ENCODE data around the gene PPM1K. TPM values are rescaled to one million over a fixed set of nuclear protein-coding genes. Genes with fewer than 3 reads are reported as not detected.

The PPM1K gene
- polyA plus RNA-seq, 1 donor from 2014 or later = 177 TPM

- no peaks in the 10 kb centered on the region for H3F3A ChIP-seq (ENCODE audit: insufficient read depth, low read length, poor library complexity, severe bottlenecking)
- no peak overlapping the region for H3K27ac ChIP-seq (ENCODE audit: low read length)
- H3K9me3 ChIP-seq (ENCODE audit: low read length) = no peaks in the 10 kb centered on the region
- H3K4me3 ChIP-seq (ENCODE audit: low read length) = no peak overlapping the region
- no peak overlapping the region for H3K9ac ChIP-seq (ENCODE audit: low read length)
- H3K79me2 ChIP-seq (replicated peaks; ENCODE audit: insufficient read depth, low read length) = no peaks in the 10 kb centered on the region
- no peaks in the 10 kb centered on the region for H3K9me2 ChIP-seq (ENCODE audit: insufficient read depth, low read length)
- no peaks in the 10 kb centered on the region for H3K27me3 ChIP-seq (ENCODE audit: insufficient read depth, low read depth, low read length)
- no peaks in the 10 kb centered on the region for H4K20me1 ChIP-seq (ENCODE audit: insufficient read depth)
- TF ChIP-seq TAF1 (IDR thresholded peaks at IDR 0.05; ENCODE audit: low read depth) (no peak), EZH2 (IDR thresholded peaks at IDR 0.05; ENCODE audit: borderline replicate concordance, insufficient read depth, low read length, poor library complexity, severe bottlenecking) (no peak), SMC3 (conservative IDR thresholded peaks at IDR 0.05; ENCODE audit: poor library complexity) (no peak), REST (IDR thresholded peaks at IDR 0.05; ENCODE audit: borderline replicate concordance) (no peak)
- no peak overlapping the region for H2AFZ ChIP-seq (ENCODE audit: low read depth, low read length)
- H3K36me3 ChIP-seq (ENCODE audit: insufficient read depth, low read length) = no peaks in the 10 kb centered on the region
- H3K4me2 ChIP-seq (ENCODE audit: low read length) = no peak overlapping the region
Observed at GRCh38 chr4:88225232-88226105, 58.9 kb downstream of the PPM1K start.

GRCh38 chr4:88223516-88223915, 60.8 kb downstream of the PPM1K start:
- Histone ChIP-seq H3K27ac (ENCODE audit: low read length) (no peak overlapping the region), H3K4me2 (ENCODE audit: low read length) (no peak overlapping the region), H2AFZ (ENCODE audit: low read depth, low read length) (no peak overlapping the region), H3K27me3 (ENCODE audit: insufficient read depth, low read depth, low read length) (no peaks in the 10 kb centered on the region), H3K4me3 (ENCODE audit: low read length) (no peak overlapping the region), H3K9ac (ENCODE audit: low read length) (no peak overlapping the region), H3F3A (ENCODE audit: insufficient read depth, low read length, poor library complexity, severe bottlenecking) (no peaks in the 10 kb centered on the region), H3K36me3 (ENCODE audit: insufficient read depth, low read length) (no peaks in the 10 kb centered on the region), H4K20me1 (ENCODE audit: insufficient read depth) (no peaks in the 10 kb centered on the region), H3K9me3 (ENCODE audit: low read length) (no peaks in the 10 kb centered on the region), H3K79me2 (replicated peaks; ENCODE audit: insufficient read depth, low read length) (no peaks in the 10 kb centered on the region), H3K9me2 (ENCODE audit: insufficient read depth, low read length) (no peaks in the 10 kb centered on the region)
- TF ChIP-seq EZH2 (IDR thresholded peaks at IDR 0.05; ENCODE audit: borderline replicate concordance, insufficient read depth, low read length, poor library complexity, severe bottlenecking) = no peak
- TF ChIP-seq POLR2AphosphoS5 (IDR thresholded peaks at IDR 0.05) = no peak
- no peak for TF ChIP-seq TAF1 (IDR thresholded peaks at IDR 0.05; ENCODE audit: low read depth)
- no peak for TF ChIP-seq MXI1 (conservative IDR thresholded peaks at IDR 0.05; ENCODE audit: poor library complexity, severe bottlenecking)
- TF ChIP-seq RAD21 (conservative IDR thresholded peaks at IDR 0.05) = no peak
- TF ChIP-seq CTCF (IDR thresholded peaks at IDR 0.05; ENCODE audit: poor library complexity, severe bottlenecking) = no peak
- TF ChIP-seq EP300 (conservative IDR thresholded peaks at IDR 0.05; ENCODE audit: poor library complexity, severe bottlenecking) = no peak
- TF ChIP-seq REST (IDR thresholded peaks at IDR 0.05; ENCODE audit: borderline replicate concordance) = no peak
- no peak for TF ChIP-seq SMC3 (conservative IDR thresholded peaks at IDR 0.05; ENCODE audit: poor library complexity)
